HCT116 (cell line): Measurements from ENCODE around the gene AOPEP. TPM values are rescaled to one million over a fixed set of nuclear protein-coding genes. Genes with fewer than 3 reads are reported as not detected.

Experiments
- ATAC-seq: fragments of 200-7000 bp; cut with Tn5 transposase; 2 replicates; pipeline ENCODE4 v1.9.1; 2020; ENCODE audit warnings: mild to moderate bottlenecking, moderate library complexity
- BruUV-seq: library from RNA; stranded (reverse); fragments of 400-500 nt; replicated peaks from 2 replicates; lab custom pipeline; 2021; lab: Mats Ljungman, UMichigan
- CTCF ChIA-PET: fragments of 300-600 bp; sonication (Branson Sonifier 250); formaldehyde crosslinking; loops from one replicate; lab custom pipeline; 2021; ENCODE audit warnings: antibody characterized with exemption; lab: Charles Lee
- POLR2A ChIA-PET: fragments of 300-600, 350-600 bp; sonication (Branson Sonifier 250); formaldehyde crosslinking; loops from one replicate; lab custom pipeline; 2021; ENCODE audit warnings: antibody characterized with exemption; lab: Charles Lee
- RAD21 ChIA-PET, 2 experiments: fragments of 300-600 bp; sonication (Branson Sonifier 250); formaldehyde crosslinking; loops; one replicate each; lab custom pipeline; 2023; ENCODE audit warnings: low total read pairs in 2 of 2; ENCODE audit not compliant: uncharacterized antibody in 2 of 2, unreplicated experiment in 2 of 2, low non-redundant PET in 1 of 2; lab: Charles Lee
- DNase-seq: peaks from one replicate; pipeline ENCODE4 v3.0.0-alpha.2; 2010; ENCODE audit warnings: low read depth, low spot score
- H2AFZ ChIP-seq: fragments of 200-600 bp; shearing (Covaris generic), sonication (generic); 2 replicates; pipeline ENCODE4 v1.6.1; 2017; ENCODE audit warnings: low read depth, mixed run types, mixed read lengths, antibody characterized with exemption, low read length; ENCODE audit not compliant: poor library complexity, severe bottlenecking
- H3K27ac ChIP-seq: 2 replicates; pipeline ENCODE4 v1.5.1; 2012; ENCODE audit warnings: low read depth, low read length
- H3K27me3 ChIP-seq: fragments of 200-600 bp; sonication (generic); 2 replicates; pipeline ENCODE4 v1.6.1; 2016; ENCODE audit warnings: mixed run types, low read length, mixed read lengths; ENCODE audit not compliant: insufficient read depth
- H3K36me3 ChIP-seq, 2 experiments: fragments of 200-500 bp in 1 of 2; fragments of 200-600 bp in 1 of 2; sonication (Bioruptor generic) in 1 of 2; sonication (generic) in 1 of 2; 2 replicates each; pipeline versions ENCODE4 v1.5.1 to v1.6.1; 2014 to 2016; ENCODE audit warnings: low read length in 2 of 2, inconsistent platforms in 1 of 2, mixed read lengths in 1 of 2, mixed run types in 1 of 2; ENCODE audit not compliant: insufficient read depth in 2 of 2, control insufficient read depth in 1 of 2
- H3K4me1 ChIP-seq, 2 experiments: fragments of 200-600 bp in 1 of 2; sonication (generic) in 1 of 2; 2 replicates each; pipeline versions ENCODE4 v1.5.1 to v1.6.1; 2012 to 2017; ENCODE audit warnings: low read length in 2 of 2, inconsistent platforms in 1 of 2, mild to moderate bottlenecking in 1 of 2, mixed read lengths in 1 of 2, mixed run types in 1 of 2, moderate library complexity in 1 of 2; ENCODE audit not compliant: insufficient read depth in 2 of 2, control insufficient read depth in 1 of 2
- H3K4me2 ChIP-seq: fragments of 200-600 bp; sonication (generic); 2 replicates; pipeline ENCODE4 v1.6.1; 2017; ENCODE audit warnings: mixed run types, low read length, mixed read lengths
- H3K4me3 ChIP-seq, 2 experiments: fragments of 200-600 bp in 1 of 2; sonication (generic) in 1 of 2; replicated peaks in 1 of 2; 2 replicates each; pipeline ENCODE4 v1.5.1; 2011 to 2016; ENCODE audit warnings: low read length in 2 of 2, control low read depth in 1 of 2, low read depth in 1 of 2, mild to moderate bottlenecking in 1 of 2, mixed read lengths in 1 of 2, mixed run types in 1 of 2
- H3K79me2 ChIP-seq: fragments of 200-600 bp; sonication (generic); 2 replicates; pipeline ENCODE4 v1.6.1; 2017; ENCODE audit warnings: mild to moderate bottlenecking, mixed run types, low read length, moderate library complexity, mixed read lengths; ENCODE audit not compliant: insufficient read depth
- H3K9ac ChIP-seq: fragments of 200-600 bp; sonication (generic); 2 replicates; pipeline ENCODE4 v1.6.1; 2016; ENCODE audit warnings: low read length, mixed read lengths
- H3K9me2 ChIP-seq: fragments of 200-600 bp; sonication (generic), shearing (Covaris generic); 2 replicates; pipeline ENCODE4 v1.6.1; 2017; ENCODE audit warnings: mixed run types, mild to moderate bottlenecking, moderate library complexity; ENCODE audit not compliant: insufficient read depth
- H3K9me3 ChIP-seq, 2 experiments: fragments of 200-500 bp in 1 of 2; fragments of 200-600 bp in 1 of 2; sonication (Bioruptor generic) in 1 of 2; sonication (generic) in 1 of 2; 2 replicates each; pipeline ENCODE4 v1.6.1; 2014 to 2017; ENCODE audit warnings: low read length in 2 of 2, mixed read lengths in 2 of 2, inconsistent platforms in 1 of 2, low read depth in 1 of 2, mild to moderate bottlenecking in 1 of 2, mixed run types in 1 of 2, moderate library complexity in 1 of 2; ENCODE audit not compliant: control insufficient read depth in 1 of 2, insufficient read depth in 1 of 2
- H4K20me1 ChIP-seq: fragments of 200-600 bp; sonication (generic), shearing (Covaris generic); 2 replicates; pipeline ENCODE4 v1.6.1; 2017; ENCODE audit warnings: mixed run types, mild to moderate bottlenecking, moderate library complexity; ENCODE audit not compliant: insufficient read depth
- CBX3 ChIP-seq: IDR thresholded peaks from 2 replicates; pipeline ENCODE4 v1.6.1; 2012; ENCODE audit warnings: low read depth
- CEBPB ChIP-seq: IDR thresholded peaks from 2 replicates; pipeline ENCODE4 v1.6.1; 2012; ENCODE audit warnings: low read depth
- CTCF ChIP-seq, 3 experiments: fragments of 200-600 bp in 1 of 3; sonication (generic) in 1 of 3; IDR thresholded peaks in 2 of 3; conservative IDR thresholded peaks in 1 of 3; 2 replicates each; pipeline ENCODE4 v1.5.1; 2012 to 2017; ENCODE audit warnings: low read depth in 2 of 3, low read length in 2 of 3, antibody characterized with exemption in 1 of 3, borderline replicate concordance in 1 of 3, control low read depth in 1 of 3, mild to moderate bottlenecking in 1 of 3, mixed read lengths in 1 of 3, mixed run types in 1 of 3, moderate library complexity in 1 of 3; ENCODE audit not compliant: insufficient read depth in 1 of 3
- EGR1 ChIP-seq: IDR thresholded peaks from 2 replicates; pipeline ENCODE4 v1.6.1; 2012; ENCODE audit warnings: low read depth
- EZH2 ChIP-seq: fragments of 200-600 bp; sonication (generic); IDR thresholded peaks from 2 replicates; pipeline ENCODE4 v1.6.1; 2017; ENCODE audit warnings: antibody characterized with exemption, mixed run types
- FOSL1 ChIP-seq: IDR thresholded peaks from 2 replicates; pipeline ENCODE4 v1.6.1; 2012; ENCODE audit warnings: low read depth
- POLR2A ChIP-seq: IDR thresholded peaks from 2 replicates; pipeline ENCODE4 v1.7.0; 2011; ENCODE audit warnings: borderline replicate concordance; ENCODE audit not compliant: insufficient read depth, insufficient read length; ENCODE audit errors: extremely low read depth
- POLR2AphosphoS5 ChIP-seq: IDR thresholded peaks from 2 replicates; pipeline ENCODE4 v1.6.1; 2011; ENCODE audit warnings: mild to moderate bottlenecking, low read depth, low read length, moderate library complexity
- RAD21 ChIP-seq: IDR thresholded peaks from 2 replicates; pipeline ENCODE4 v1.6.1; 2012; ENCODE audit warnings: low read depth, mild to moderate bottlenecking
- SP1 ChIP-seq: IDR thresholded peaks from 2 replicates; pipeline ENCODE4 v1.6.1; 2012; ENCODE audit warnings: low read depth
- SRF ChIP-seq: IDR thresholded peaks from 2 replicates; pipeline ENCODE4 v1.6.1; 2012; ENCODE audit warnings: low read depth
- TCF7L2 ChIP-seq: IDR thresholded peaks from 2 replicates; pipeline ENCODE4 v1.7.0; 2011; ENCODE audit warnings: borderline replicate concordance, inconsistent platforms; ENCODE audit not compliant: insufficient read depth, insufficient read length; ENCODE audit errors: extremely low read depth
- YY1 ChIP-seq: IDR thresholded peaks from 2 replicates; pipeline ENCODE4 v1.6.1; 2011; ENCODE audit warnings: low read length, low read depth, moderate library complexity, mild to moderate bottlenecking; ENCODE audit not compliant: insufficient replicate concordance; ENCODE audit errors: extremely low read depth
- ZBTB33 ChIP-seq: IDR thresholded peaks from 2 replicates; pipeline ENCODE4 v1.6.1; 2011; ENCODE audit warnings: mild to moderate bottlenecking, low read length, moderate library complexity; ENCODE audit not compliant: insufficient replicate concordance; ENCODE audit errors: extremely low read depth
- ZFX ChIP-seq: fragments of 450-650 bp; IDR thresholded peaks from 2 replicates; pipeline ENCODE4 v1.6.1; 2017
- intact Hi-C: fragments of 100-400 bp; cut with micrococcal nuclease; formaldehyde crosslinking; loops from 2 replicates; pipeline ENCODE4 v1.10.0; 2022
- total RNA-seq: library from RNA; stranded (reverse); gene quantifications from one replicate; pipeline ENCODE4 v1.2.1, GENCODE V29; 2021; ENCODE audit not compliant: unreplicated experiment
- TF ChIP-seq, protein P1 (sequence below): IDR thresholded peaks from 2 replicates; pipeline ENCODE4 v1.6.1; 2012
- TF ChIP-seq, protein P2 (sequence below): IDR thresholded peaks from 2 replicates; pipeline ENCODE4 v1.6.1; 2012

The AOPEP gene
- total RNA-seq, 1 experiment from 2014 or later: 15.1 TPM

DNA sequence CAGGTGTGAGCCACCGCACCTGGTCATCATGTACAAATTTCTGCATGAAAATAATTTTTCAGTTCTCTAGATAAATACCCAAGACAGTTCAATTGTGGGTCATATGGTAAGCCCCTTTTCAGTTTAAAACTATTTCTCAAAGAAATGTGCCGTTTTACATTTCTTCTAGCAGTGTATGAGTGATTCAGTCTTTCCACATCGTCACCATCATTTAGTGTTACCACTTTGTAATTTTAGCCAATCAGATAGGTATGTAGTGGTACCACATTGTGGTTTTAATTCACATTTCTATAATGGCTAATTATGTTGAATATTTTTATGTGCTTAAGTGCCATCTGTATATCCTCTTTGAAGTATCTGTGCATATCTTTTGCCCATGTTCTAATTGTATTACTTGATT lies 163.1 kb downstream of the AOPEP start:
- H3K4me3 ChIP-seq: no peak overlapping the region
- no peak overlapping the region for H2AFZ ChIP-seq
- H3K36me3 ChIP-seq: no peaks in the 10 kb centered on the region
- no TSS peak for BruUV-seq
- H3K4me2 ChIP-seq: no peak overlapping the region
- ATAC-seq (no peak), DNase-seq (no peak)
- peaks cover 12 to 14% of the 10 kb centered on the region in 2 experiments; a peak in 3 of 4 replicates for H3K4me1 ChIP-seq
- CTCF ChIA-PET: no interaction called here
- peaks cover 0 to 8% of the 10 kb centered on the region in 2 experiments; a peak in 1 of 4 replicates for H3K9me3 ChIP-seq
- no peak overlapping the region for H3K9ac ChIP-seq
- POLR2A ChIA-PET: no interaction called here
- H3K9me2 ChIP-seq: no peaks in the 10 kb centered on the region
- RAD21 ChIA-PET: no interaction called here
- TF ChIP-seq, protein P1, sequence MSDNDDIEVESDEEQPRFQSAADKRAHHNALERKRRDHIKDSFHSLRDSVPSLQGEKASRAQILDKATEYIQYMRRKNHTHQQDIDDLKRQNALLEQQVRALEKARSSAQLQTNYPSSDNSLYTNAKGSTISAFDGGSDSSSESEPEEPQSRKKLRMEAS: no peak
- TF ChIP-seq FOSL1: no peak
- H3K27me3 ChIP-seq: no peaks in the 10 kb centered on the region
- H4K20me1 ChIP-seq: no peaks in the 10 kb centered on the region
- no peak overlapping the region for H3K27ac ChIP-seq
- no peaks in the 10 kb centered on the region for H3K79me2 ChIP-seq
- intact Hi-C loops: no loop called here

DNA sequence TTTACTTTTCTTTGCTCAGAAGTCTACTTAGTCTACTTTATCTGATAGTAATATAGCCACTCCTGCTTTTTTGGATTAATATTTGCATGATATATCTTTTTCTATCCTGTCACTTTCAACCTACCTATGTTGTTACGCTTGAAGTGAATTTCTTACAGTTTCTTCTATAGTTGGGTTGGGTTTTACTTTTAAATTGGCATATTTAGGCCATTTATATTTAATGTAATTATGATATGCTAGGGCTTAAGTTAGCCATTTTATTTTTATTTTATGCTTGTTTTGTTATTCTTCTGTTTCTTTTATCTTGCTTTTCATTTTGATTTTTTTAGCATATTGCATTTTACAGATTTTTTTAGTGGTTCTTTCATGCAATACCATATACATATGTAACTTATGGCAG lies 164.7 kb downstream of the AOPEP start:
- CTCF ChIA-PET: no interaction called here
- TF ChIP-seq EZH2 (no peak), ZBTB33 (no peak), SRF (no peak), RAD21 (no peak), CBX3 (no peak), EGR1 (no peak), SP1 (no peak), POLR2AphosphoS5 (no peak), CEBPB (no peak), YY1 (no peak), POLR2A (no peak), CTCF (IDR thresholded peaks at IDR 0.05 in 2 of 3, conservative IDR thresholded peaks at IDR 0.05 in 1 of 3; ENCODE audit: borderline replicate concordance in 1 of 3, insufficient read depth in 1 of 3, low read depth in 2 of 3, low read length in 2 of 3) (no peak), ZFX (no peak), FOSL1 (no peak), TCF7L2 (no peak)
- TF ChIP-seq, protein P1: no peak
- TF ChIP-seq, protein P2, sequence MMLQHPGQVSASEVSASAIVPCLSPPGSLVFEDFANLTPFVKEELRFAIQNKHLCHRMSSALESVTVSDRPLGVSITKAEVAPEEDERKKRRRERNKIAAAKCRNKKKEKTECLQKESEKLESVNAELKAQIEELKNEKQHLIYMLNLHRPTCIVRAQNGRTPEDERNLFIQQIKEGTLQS: no peak

More for the DNA sequence above, 164.7 kb downstream of the AOPEP start:
- Histone ChIP-seq H3K27ac (no peak overlapping the region), H3K4me1 (peaks cover 7 to 12% of the 10 kb centered on the region in 2 experiments; a peak in 3 of 4 replicates), H3K4me3 (no peak overlapping the region), H3K9ac (no peak overlapping the region), H3K27me3 (no peaks in the 10 kb centered on the region), H3K4me2 (no peak overlapping the region), H3K9me2 (no peaks in the 10 kb centered on the region), H3K9me3 (peaks cover 0 to 8% of the 10 kb centered on the region in 2 experiments; a peak in 1 of 4 replicates), H4K20me1 (no peaks in the 10 kb centered on the region), H3K79me2 (no peaks in the 10 kb centered on the region), H2AFZ (no peak overlapping the region), H3K36me3 (no peaks in the 10 kb centered on the region)
- ChIA-PET RAD21 (no interaction called here), POLR2A (no interaction called here)
- no peak for ATAC-seq
- DNase-seq: no peak
- intact Hi-C loops: no loop called here
- no TSS peak for BruUV-seq
